K562 (cell line): ENCODE data around the gene FHL1. TPM values are rescaled to one million over a fixed set of nuclear protein-coding genes. Genes with fewer than 3 reads are reported as not detected.

Source experiments
- ARID2 ChIP-seq: fragments of 450-650 bp; IDR thresholded peaks from 2 replicates; pipeline ENCODE4 v1.6.1; 2017; ENCODE audit warnings: antibody characterized with exemption, mild to moderate bottlenecking
- BACH1 ChIP-seq: fragments of 200-800 bp; sonication (Bioruptor generic); IDR thresholded peaks from 2 replicates; pipeline ENCODE4 v1.6.1; 2016; ENCODE audit warnings: missing genetic modification characterization, missing compliant biosample characterization
- BCL6 ChIP-seq: fragments of 250-450 bp; sonication (Bioruptor Pico); IDR thresholded peaks from 2 replicates; pipeline ENCODE4 v1.4.0; 2020
- CAMTA2 ChIP-seq: fragments of 250-450 bp; sonication (Bioruptor Pico); conservative IDR thresholded peaks from 2 replicates; pipeline ENCODE4 v1.5.1; 2022
- CBFA2T3 ChIP-seq: fragments of 450-650 bp; IDR thresholded peaks from 2 replicates; pipeline ENCODE4 v1.6.1; 2017
- EGR1 ChIP-seq: fragments of 450-650 bp; conservative IDR thresholded peaks from 2 replicates; pipeline ENCODE4 v1.6.1; 2017; ENCODE audit warnings: mild to moderate bottlenecking
- ESRRA ChIP-seq: fragments of 450-650 bp; IDR thresholded peaks from 2 replicates; pipeline ENCODE4 v1.6.1; 2014; ENCODE audit warnings: low read depth, mild to moderate bottlenecking, moderate library complexity, borderline replicate concordance
- ETV1 ChIP-seq: fragments of 450-650 bp; conservative IDR thresholded peaks from 2 replicates; pipeline ENCODE4 v1.6.1; 2016; ENCODE audit warnings: missing genetic modification characterization, control low read depth, low read depth, missing compliant biosample characterization
- EZH2 ChIP-seq: IDR thresholded peaks from 2 replicates; pipeline ENCODE4 v1.6.1; 2012; ENCODE audit warnings: low read depth, mild to moderate bottlenecking, inconsistent platforms, low read length, borderline replicate concordance
- FOS ChIP-seq: IDR thresholded peaks from 3 replicates; pipeline ENCODE4 v1.6.1; 2011; ENCODE audit not compliant: insufficient read length; ENCODE audit errors: extremely low read depth
- HDAC2 ChIP-seq: fragments of 450-650 bp; IDR thresholded peaks from 2 replicates; pipeline ENCODE4 v1.6.1; 2016; ENCODE audit warnings: mild to moderate bottlenecking
- KAT8 ChIP-seq: fragments of 450-650 bp; IDR thresholded peaks from 2 replicates; pipeline ENCODE4 v1.6.1; 2016; ENCODE audit warnings: low read depth, mild to moderate bottlenecking
- MAFF ChIP-seq: IDR thresholded peaks from 2 replicates; pipeline ENCODE4 v1.6.1; 2012; ENCODE audit warnings: low read length, improper control_type of control experiment
- MBD2 ChIP-seq: sonication (generic); IDR thresholded peaks from 2 replicates; pipeline ENCODE4 v1.6.1; 2016; ENCODE audit warnings: low read depth, borderline replicate concordance
- MTF1 ChIP-seq: fragments of 250-450 bp; sonication (Bioruptor Pico); IDR thresholded peaks from 2 replicates; pipeline ENCODE4 v1.9.0; 2021; ENCODE audit warnings: moderate library complexity, mild to moderate bottlenecking, inconsistent platforms, borderline replicate concordance
- PML ChIP-seq: IDR thresholded peaks from 2 replicates; pipeline ENCODE4 v1.6.1; 2012; ENCODE audit warnings: low read length, inconsistent platforms
- RCOR1 ChIP-seq, 2 experiments: IDR thresholded peaks; 2 replicates each; pipeline ENCODE4 v1.6.1; 2012; ENCODE audit warnings: low read depth in 2 of 2, low read length in 2 of 2, borderline replicate concordance in 1 of 2, improper control_type of control experiment in 1 of 2
- TAL1 ChIP-seq: fragments of 450-650 bp; IDR thresholded peaks from 2 replicates; pipeline ENCODE4 v1.6.1; 2016; ENCODE audit warnings: mild to moderate bottlenecking
- TGIF2 ChIP-seq: sonication (generic); formaldehyde crosslinking; IDR thresholded peaks from 2 replicates; pipeline ENCODE4 v1.8.1; 2022; ENCODE audit warnings: mild to moderate bottlenecking, missing genetic modification reagents, moderate library complexity
- TRIM28 ChIP-seq: fragments of 450-650 bp; IDR thresholded peaks from 2 replicates; pipeline ENCODE4 v1.6.1; 2017
- TSC22D4 ChIP-seq: fragments of 450-650 bp; IDR thresholded peaks from 2 replicates; pipeline ENCODE4 v1.6.1; 2016; ENCODE audit warnings: missing genetic modification characterization, missing biosample characterization, control low read depth
- ZEB2 ChIP-seq: fragments of 450-650 bp; IDR thresholded peaks from 2 replicates; pipeline ENCODE4 v1.6.1; 2016
- ZNF589 ChIP-seq: fragments of 200-800 bp; sonication (Bioruptor generic); IDR thresholded peaks from 2 replicates; pipeline ENCODE4 v1.6.1; 2016; ENCODE audit warnings: low read depth, missing genetic modification characterization, missing compliant biosample characterization
- ZNF764 ChIP-seq: fragments of 250-450 bp; sonication (Bioruptor Pico); IDR thresholded peaks from 2 replicates; pipeline ENCODE4 v1.4.0; 2020; ENCODE audit warnings: low read depth, mild to moderate bottlenecking, moderate library complexity
- polyA plus RNA-seq, 8 experiments: library from polyadenylated mRNA; depleted of rRNA in 4 of 8; stranded (reverse) in 5 of 8; unstranded in 3 of 8; fragments of >200 nt; fragmentation: Nextera tagmentation in 2 of 8; fragmentation: Illumina TruSeq in 1 of 8; extraction: Ambion mirVana in 2 of 8; extraction: Trizol in 1 of 8; gene quantifications; 2 replicates each; pipeline versions ENCODE4 v1.2.1 to v1.2.3, GENCODE V29; 2011 to 2014; ENCODE audit warnings: inconsistent platforms in 1 of 8, missing spikeins in 1 of 8
- total RNA-seq, 7 experiments: library from RNA; depleted of rRNA in 6 of 7; stranded (reverse); fragments of >200 nt in 6 of 7; fragmentation: Illumina TruSeq in 2 of 7; extraction: Trizol in 2 of 7; gene quantifications; 2 replicates each; pipeline versions ENCODE4 v1.2.1 to v1.2.3, GENCODE V29; 2011 to 2021; ENCODE audit warnings: low replicate concordance in 1 of 7
- TF ChIP-seq, protein P1 (sequence below): fragments of 450-650 bp; formaldehyde crosslinking; IDR thresholded peaks from 2 replicates; pipeline ENCODE4 v1.4.0; 2020; ENCODE audit warnings: mild to moderate bottlenecking, moderate library complexity
- TF ChIP-seq, protein P2 (sequence below): fragments of 250-450 bp; sonication (Bioruptor Pico); IDR thresholded peaks from 2 replicates; pipeline ENCODE4 v1.4.0; 2020; ENCODE audit warnings: mild to moderate bottlenecking
- TF ChIP-seq, protein P3 (sequence below): fragments of 450-650 bp; formaldehyde crosslinking; IDR thresholded peaks from 2 replicates; pipeline ENCODE4 v1.4.0; 2022; ENCODE audit warnings: mild to moderate bottlenecking, moderate library complexity

Gene FHL1
- total and polyA plus RNA-seq, 9 of the 15 experiments (the other 6 are each of a cell fraction or from before 2014, with no cell fraction given) = 0.03 to 3.0 (median 0.13) TPM; not detected in 1

GRCh38 chrX:136130931-136131833 is 16.2 kb upstream of the FHL1 start (continued):
- TF ChIP-seq BCL6 (CRISPR knock-in tag) (no peak), EZH2 (no peak), CAMTA2 (CRISPR knock-in tag) (no peak), KAT8 (no peak), ETV1 (tag) (peak; percentile 72), PML (no peak), MBD2 (no peak), ZNF589 (CRISPR knock-in tag) (0 out of 2 replicates have a peak, but pooled peaks have one; percentile 49), TAL1 (0 out of 2 replicates have a peak, but pooled peaks have one; percentile 24), HDAC2 (peak; percentile 71), TGIF2 (CRISPR knock-in tag) (no peak), ARID2 (no peak), BACH1 (tag) (no peak), EGR1 (no peak), TSC22D4 (tag) (no peak), MAFF (no peak), ZNF764 (no peak), FOS (no peak), ZEB2 (peak; percentile 97), RCOR1 (IDR thresholded peaks at IDR 0.05; ENCODE audit: borderline replicate concordance in 1 of 2, low read depth in 2 of 2, low read length in 2 of 2) (peak in 1 of 2 experiments; percentile 94; a peak in 2 of 4 replicates), MTF1 (CRISPR knock-in tag) (no peak), CBFA2T3 (peak; percentile 20; the same call in 1 of the 2 replicates), ESRRA (peak; percentile 98; the same call in 1 of the 2 replicates), TRIM28 (peak; percentile 71; the same call in 1 of the 2 replicates)
- TF ChIP-seq, protein P1, sequence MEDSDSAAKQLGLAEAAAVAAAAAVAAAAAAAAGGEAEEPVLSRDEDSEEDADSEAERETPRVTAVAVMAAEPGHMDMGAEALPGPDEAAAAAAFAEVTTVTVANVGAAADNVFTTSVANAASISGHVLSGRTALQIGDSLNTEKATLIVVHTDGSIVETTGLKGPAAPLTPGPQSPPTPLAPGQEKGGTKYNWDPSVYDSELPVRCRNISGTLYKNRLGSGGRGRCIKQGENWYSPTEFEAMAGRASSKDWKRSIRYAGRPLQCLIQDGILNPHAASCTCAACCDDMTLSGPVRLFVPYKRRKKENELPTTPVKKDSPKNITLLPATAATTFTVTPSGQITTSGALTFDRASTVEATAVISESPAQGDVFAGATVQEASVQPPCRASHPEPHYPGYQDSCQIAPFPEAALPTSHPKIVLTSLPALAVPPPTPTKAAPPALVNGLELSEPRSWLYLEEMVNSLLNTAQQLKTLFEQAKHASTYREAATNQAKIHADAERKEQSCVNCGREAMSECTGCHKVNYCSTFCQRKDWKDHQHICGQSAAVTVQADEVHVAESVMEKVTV = no peak
- TF ChIP-seq, protein P2, sequence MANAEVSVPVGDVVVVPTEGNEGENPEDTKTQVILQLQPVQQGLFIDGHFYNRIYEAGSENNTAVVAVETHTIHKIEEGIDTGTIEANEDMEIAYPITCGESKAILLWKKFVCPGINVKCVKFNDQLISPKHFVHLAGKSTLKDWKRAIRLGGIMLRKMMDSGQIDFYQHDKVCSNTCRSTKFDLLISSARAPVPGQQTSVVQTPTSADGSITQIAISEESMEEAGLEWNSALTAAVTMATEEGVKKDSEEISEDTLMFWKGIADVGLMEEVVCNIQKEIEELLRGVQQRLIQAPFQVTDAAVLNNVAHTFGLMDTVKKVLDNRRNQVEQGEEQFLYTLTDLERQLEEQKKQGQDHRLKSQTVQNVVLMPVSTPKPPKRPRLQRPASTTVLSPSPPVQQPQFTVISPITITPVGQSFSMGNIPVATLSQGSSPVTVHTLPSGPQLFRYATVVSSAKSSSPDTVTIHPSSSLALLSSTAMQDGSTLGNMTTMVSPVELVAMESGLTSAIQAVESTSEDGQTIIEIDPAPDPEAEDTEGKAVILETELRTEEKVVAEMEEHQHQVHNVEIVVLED (CRISPR knock-in tag) = no peak
- TF ChIP-seq, protein P3, sequence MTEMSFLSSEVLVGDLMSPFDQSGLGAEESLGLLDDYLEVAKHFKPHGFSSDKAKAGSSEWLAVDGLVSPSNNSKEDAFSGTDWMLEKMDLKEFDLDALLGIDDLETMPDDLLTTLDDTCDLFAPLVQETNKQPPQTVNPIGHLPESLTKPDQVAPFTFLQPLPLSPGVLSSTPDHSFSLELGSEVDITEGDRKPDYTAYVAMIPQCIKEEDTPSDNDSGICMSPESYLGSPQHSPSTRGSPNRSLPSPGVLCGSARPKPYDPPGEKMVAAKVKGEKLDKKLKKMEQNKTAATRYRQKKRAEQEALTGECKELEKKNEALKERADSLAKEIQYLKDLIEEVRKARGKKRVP (CRISPR knock-in tag) = peak; percentile 61; the same call in 1 of the 2 replicates
